NOMO-1 (cell line): ENCODE data around the gene GAGE10.
"Not testable (repeated sequence)": the region's sequence is repeated elsewhere in the genome, so short reads cannot be mapped to it uniquely, and the experiment has no call there.

Experiments
- DNase-seq, 2 experiments: peaks; one replicate each; lab custom pipeline; 2025; ENCODE audit not compliant: unreplicated experiment in 2 of 2; lab: John Stamatoyannopoulos, UW

Gene GAGE10

DNA sequence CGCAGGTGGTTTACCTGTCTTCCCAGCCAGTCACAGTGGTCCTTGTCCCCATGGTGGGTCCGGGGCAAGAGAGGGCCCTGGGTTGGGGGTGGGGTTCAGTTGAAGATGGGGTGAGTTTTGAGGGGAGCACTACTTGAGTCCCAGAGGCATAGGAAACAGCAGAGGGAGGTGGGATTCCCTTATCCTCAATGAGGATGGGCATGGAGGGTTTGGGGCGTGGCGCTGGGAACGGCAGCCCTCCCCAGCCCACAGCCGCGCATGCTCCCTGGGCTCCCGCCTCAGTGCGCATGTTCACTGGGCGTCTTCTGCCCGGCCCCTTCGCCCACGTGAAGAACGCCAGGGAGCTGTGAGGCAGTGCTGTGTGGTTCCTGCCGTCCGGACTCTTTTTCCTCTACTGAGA is 18.3 kb downstream of the GAGE10 start, which contains the start of gene GAGE12J:
TSS of gene GAGE12J (plus strand) at position 301 of the 400 bp plus-strand sequence. CDS start 1,157 bp downstream, outside the sequence.
- DNase-seq = not testable (repeated sequence)

GRCh38 chrX:49322266-49322665 is 18.8 kb downstream of the GAGE10 start:
- not testable (repeated sequence) for DNase-seq

- DNase-seq = not testable (repeated sequence)
Observed at GRCh38 chrX:49323735-49324134, 20.3 kb downstream of the GAGE10 start.

GRCh38 chrX:49330421-49330820 is 27.0 kb downstream of the GAGE10 start:
- not testable (repeated sequence) for DNase-seq

GRCh38 chrX:49331282-49331681 is 27.8 kb downstream of the GAGE10 start, which contains the start of gene GAGE13:
Gene GAGE13 (plus strand): TSS chrX:49331582. CDS start chrX:49332738, 1,156 bp downstream.
- DNase-seq = not testable (repeated sequence)

GRCh38 chrX:49331841-49332240 is 28.4 kb downstream of the GAGE10 start:
- DNase-seq = not testable (repeated sequence)

GRCh38 chrX:49341449-49341848 is 38.0 kb downstream of the GAGE10 start:
- not testable (repeated sequence) for DNase-seq

- not testable (repeated sequence) for DNase-seq
Observed at GRCh38 chrX:49344496-49345175, 41.2 kb downstream of the GAGE10 start.

- DNase-seq = not testable (repeated sequence)
Observed at GRCh38 chrX:49345402-49345801, 42.0 kb downstream of the GAGE10 start.

DNA sequence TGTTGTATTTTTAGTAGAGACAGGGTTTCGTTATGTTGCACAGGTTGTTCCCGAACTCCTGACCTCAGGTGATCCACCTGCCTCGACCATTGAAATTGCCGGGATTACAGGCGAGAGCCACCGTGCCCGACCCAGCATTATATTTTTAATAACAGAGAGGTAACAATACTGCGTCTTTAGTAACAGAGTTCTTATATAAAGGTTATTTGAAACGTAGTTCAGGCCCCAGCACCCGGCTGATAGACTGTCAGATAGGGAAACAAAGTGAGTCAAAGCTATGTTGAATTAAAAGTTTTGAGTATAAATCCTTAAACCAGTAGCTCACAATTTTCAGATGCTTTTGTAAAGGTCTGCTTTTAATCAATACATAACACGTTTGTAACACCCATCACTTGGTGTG is 42.7 kb downstream of the GAGE10 start:
- not testable (repeated sequence) for DNase-seq
